Transverse colon (tissue), 4 donors: ENCODE measurements around the gene CCSER2. TPM values are rescaled to one million over a fixed set of nuclear protein-coding genes. Genes with fewer than 3 reads are reported as not detected.

Experiments
- DNase-seq: peaks from one replicate; pipeline ENCODE4 v3.0.0-alpha.2; 2019
- H3K27ac ChIP-seq, 4 donors: fragments of 200-600 bp; sonication (generic); 2 replicates each; pipeline ENCODE4 v1.5.1; 2016 to 2018; ENCODE audit warnings: inconsistent platforms in 4 of 4
- H3K27me3 ChIP-seq: fragments of 200-600 bp; sonication (generic); 2 replicates; pipeline ENCODE4 v1.5.1; 2017; ENCODE audit warnings: inconsistent platforms
- H3K36me3 ChIP-seq, 4 donors: fragments of 200-600 bp; sonication (generic); 2 replicates each; pipeline ENCODE4 v1.5.1; 2017 to 2019; ENCODE audit warnings: inconsistent platforms in 4 of 4
- H3K4me1 ChIP-seq, 4 donors: fragments of 200-600 bp; sonication (generic); 2 replicates each; pipeline ENCODE4 v1.5.1; 2017 to 2020; ENCODE audit warnings: inconsistent platforms in 4 of 4
- H3K4me3 ChIP-seq, 4 donors: fragments of 200-600 bp; sonication (generic); 1 replicate in 1 of 4; 2 replicates in 3 of 4; pipeline versions ENCODE4 v1.5.1 to v1.6.1; 2017 to 2019; ENCODE audit warnings: inconsistent platforms in 4 of 4
- H3K9me3 ChIP-seq, 2 donors: fragments of 200-600 bp; sonication (generic); 2 replicates each; pipeline ENCODE4 v1.5.1; 2017 to 2019; ENCODE audit warnings: inconsistent platforms in 2 of 2
- CTCF ChIP-seq, 5 experiments: fragments of 200-600 bp in 3 of 5; fragments of 450-650 bp in 2 of 5; sonication (generic) in 3 of 5; IDR thresholded peaks; 1 replicate in 2 of 5; 2 replicates in 3 of 5; pipeline ENCODE4 v1.5.1; 2016 to 2017; ENCODE audit warnings: antibody characterized with exemption in 5 of 5, inconsistent platforms in 3 of 5, mild to moderate bottlenecking in 2 of 5, moderate library complexity in 1 of 5
- EP300 ChIP-seq: sonication (generic); formaldehyde crosslinking; IDR thresholded peaks from one replicate; pipeline ENCODE4 v1.6.1; 2017; ENCODE audit warnings: antibody characterized with exemption, low read depth
- POLR2A ChIP-seq: fragments of 450-650 bp; IDR thresholded peaks from one replicate; pipeline ENCODE4 v1.6.1; 2016; ENCODE audit warnings: antibody characterized with exemption, mild to moderate bottlenecking, moderate library complexity
- POLR2AphosphoS5 ChIP-seq, 3 donors: sonication (generic); formaldehyde crosslinking; IDR thresholded peaks; one replicate each; pipeline ENCODE4 v1.6.1; 2016; ENCODE audit warnings: antibody characterized with exemption in 3 of 3
- WGBS, 2 donors: methylation state at CpG; one replicate each; pipeline ENCODE4 v1.1.5; 2018; ENCODE audit warnings: low coverage in 1 of 2; 5-methylcytosine and 5-hydroxymethylcytosine counted together
- in situ Hi-C, 4 donors: fragments of 200-750 bp; cut with MboI; loops; one replicate each; pipeline versions ENCODE4 v1.15.0 to v1.15.1; 2017; ENCODE audit warnings: low sequenced_read_pairs in 3 of 4, low pct_ligation_motif_present in 1 of 4, low pct_unique_long_range_greater_than_20kb in 1 of 4
- intact Hi-C: fragments of 100-400 bp; cut with DNase I; formaldehyde crosslinking; loops from one replicate; pipeline ENCODE4 v1.15.1; 2023; ENCODE audit warnings: low total_unique reads
- total RNA-seq, 4 donors: library from RNA; depleted of rRNA; stranded (reverse); fragments of >200 nt; gene quantifications; one replicate each; pipeline ENCODE4 v1.1.0, GENCODE V29; 2016

Gene CCSER2
- total RNA-seq, 4 donors from 2014 or later: 20.9 to 45.6 (median 33.7) TPM

DNA sequence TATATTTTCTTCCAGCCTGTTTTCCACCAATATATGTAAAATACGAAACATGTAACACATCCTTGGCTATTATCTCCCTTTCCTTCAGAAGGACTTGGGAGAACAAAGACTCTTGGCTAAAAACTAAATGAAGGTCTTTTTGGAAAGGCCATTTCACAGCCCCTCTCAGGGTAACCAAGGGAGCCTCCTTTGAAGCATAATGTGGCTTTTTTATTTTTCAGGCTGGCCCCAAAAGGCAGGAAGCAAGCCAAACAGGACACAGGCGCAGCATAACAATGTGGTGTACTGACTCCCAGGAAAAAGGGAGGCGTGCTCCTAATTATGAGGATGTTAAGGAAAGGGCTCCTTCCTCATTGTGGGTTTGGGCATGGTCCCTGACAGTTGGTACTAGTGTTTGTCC, 30.3 kb upstream of the CCSER2 start:
- TF ChIP-seq POLR2AphosphoS5 (IDR thresholded peaks at IDR 0.05) (no peak), POLR2A (no peak), CTCF (IDR thresholded peaks at IDR 0.05) (no peak), EP300 (no peak)
- WGBS, 2 donors: 74 to 100% methylated on average over 1 to 3 of the region's 3 CpGs

DNA sequence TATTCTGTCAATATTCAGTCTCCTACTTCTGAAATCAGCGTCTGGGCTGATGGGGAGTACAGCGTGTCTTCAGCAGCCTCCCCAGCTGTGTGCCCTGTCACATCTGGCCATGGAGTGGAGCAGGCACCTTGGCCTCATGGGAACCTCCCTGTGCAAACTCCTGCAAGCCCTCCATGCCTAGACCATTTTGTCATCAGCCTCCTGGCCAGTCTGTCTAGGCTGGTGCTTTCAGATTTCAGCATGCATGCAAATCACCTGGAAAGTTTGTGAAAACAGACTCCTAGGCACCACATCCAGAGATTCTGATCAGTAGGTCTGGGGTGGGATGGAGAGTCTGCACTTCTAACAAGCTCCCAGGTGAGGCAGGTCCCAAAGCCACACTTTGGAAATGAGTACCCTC, 26.2 kb upstream of the CCSER2 start:
- H3K4me3 ChIP-seq: no peak overlapping the region
- 71 to 81% methylated on average over 2 of the region's 2 CpGs for WGBS, 2 donors
- H3K9me3 ChIP-seq: no peaks in the 10 kb centered on the region
- no peaks in the 10 kb centered on the region for H3K27me3 ChIP-seq
- no peaks in the 10 kb centered on the region for H3K4me1 ChIP-seq
- in situ Hi-C loops: no loop called here
- intact Hi-C loops: no loop called here
- no peak for TF ChIP-seq POLR2A
- TF ChIP-seq CTCF (IDR thresholded peaks at IDR 0.05): no peak
- no peak for TF ChIP-seq EP300
- no peak for TF ChIP-seq POLR2AphosphoS5 (IDR thresholded peaks at IDR 0.05)
- no peak overlapping the region for H3K27ac ChIP-seq
- DNase-seq: no peak
- no peaks in the 10 kb centered on the region for H3K36me3 ChIP-seq

More for the DNA sequence above, 30.3 kb upstream of the CCSER2 start:
- Histone ChIP-seq H3K4me1 (no peaks in the 10 kb centered on the region), H3K27ac (no peak overlapping the region), H3K9me3 (no peaks in the 10 kb centered on the region), H3K36me3 (no peaks in the 10 kb centered on the region), H3K27me3 (no peaks in the 10 kb centered on the region), H3K4me3 (no peak overlapping the region)
- no peak for DNase-seq
- intact Hi-C loops (no loop called here), in situ Hi-C loops (no loop called here)

DNA sequence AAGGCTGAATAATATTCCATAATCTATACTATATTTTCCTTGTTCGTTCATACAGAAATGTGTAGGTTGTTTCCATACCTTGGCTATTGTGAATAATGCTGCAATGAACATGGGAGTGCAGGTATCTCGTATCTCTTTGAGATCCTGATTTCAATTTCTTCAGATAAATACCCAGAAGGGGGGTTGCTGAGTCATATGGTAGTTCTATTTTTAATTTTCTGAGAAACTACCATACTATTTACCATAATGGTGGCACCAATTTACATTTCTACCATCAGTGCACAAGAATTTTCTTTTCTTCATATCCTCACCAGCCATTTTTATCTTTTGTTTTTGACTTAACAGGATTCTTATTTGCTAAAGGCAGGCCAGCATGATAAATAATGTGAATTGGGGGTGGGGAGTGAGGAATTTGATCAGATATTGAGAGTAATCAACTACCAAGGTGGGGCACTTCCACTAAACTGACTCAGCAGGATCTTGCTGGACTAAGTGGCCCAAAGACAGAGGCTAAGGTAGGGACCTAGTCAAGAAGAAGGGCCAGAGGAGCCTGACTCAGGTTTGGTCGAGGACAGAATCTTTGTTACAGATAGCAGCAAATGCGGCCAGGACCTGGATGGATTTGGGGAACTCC, 21.5 kb upstream of the CCSER2 start:
- in situ Hi-C loops: no loop called here
- Histone ChIP-seq H3K27ac (no peak overlapping the region), H3K4me3 (no peak overlapping the region), H3K4me1 (peaks cover 0 to 11% (median 5%) of the 10 kb centered on the region in 4 donors), H3K36me3 (no peaks in the 10 kb centered on the region), H3K9me3 (no peaks in the 10 kb centered on the region), H3K27me3 (no peaks in the 10 kb centered on the region)
- no peak for TF ChIP-seq POLR2A
- no peak for TF ChIP-seq EP300
- TF ChIP-seq CTCF (IDR thresholded peaks at IDR 0.05): no peak
- no peak for TF ChIP-seq POLR2AphosphoS5 (IDR thresholded peaks at IDR 0.05)
- WGBS, 2 donors: 68 to 70% methylated on average over 4 of the region's 4 CpGs
- no peak for DNase-seq
- intact Hi-C loops: no loop called here

- intact Hi-C loops: no loop called here
- no peaks in the 10 kb centered on the region for H3K36me3 ChIP-seq
- in situ Hi-C loops: no loop called here
- TF ChIP-seq CTCF (IDR thresholded peaks at IDR 0.05) (no peak), POLR2A (no peak), EP300 (no peak), POLR2AphosphoS5 (IDR thresholded peaks at IDR 0.05) (no peak)
- no peak overlapping the region for H3K4me3 ChIP-seq
- H3K4me1 ChIP-seq: peaks cover 0 to 11% (median 5%) of the 10 kb centered on the region in 4 donors
- H3K27ac ChIP-seq: no peak overlapping the region
- WGBS, 2 donors: 37 to 63% methylated on average over 1 of the region's 1 CpG
- DNase-seq: no peak
- no peaks in the 10 kb centered on the region for H3K27me3 ChIP-seq
- H3K9me3 ChIP-seq: no peaks in the 10 kb centered on the region
Measured at GRCh38 chr10:84308021-84308420, 20.4 kb upstream of the CCSER2 start.
